Mesothelial cell of epicardium (in vitro differentiated cells): ENCODE results near the gene DPYSL4. TPM values are rescaled to one million over a fixed set of nuclear protein-coding genes. Genes with fewer than 3 reads are reported as not detected.

Experiments used
- DNase-seq, 2 experiments: peaks; one replicate each; pipeline ENCODE4 v3.0.0; 2021; ENCODE audit warnings: low spot score in 2 of 2; ENCODE audit not compliant: unreplicated experiment in 2 of 2
- H3K27ac Mint-ChIP-seq: 2 replicates; pipeline ENCODE4 v1.8.0; 2021; ENCODE audit warnings: mixed read lengths
- H3K27me3 Mint-ChIP-seq: 2 replicates; pipeline ENCODE4 v1.8.0; 2021; ENCODE audit warnings: low read depth, mixed read lengths
- H3K36me3 Mint-ChIP-seq: 2 replicates; pipeline ENCODE4 v1.8.0; 2021; ENCODE audit warnings: mixed read lengths
- H3K4me1 Mint-ChIP-seq: 2 replicates; pipeline ENCODE4 v1.8.0; 2021; ENCODE audit warnings: mixed read lengths
- H3K4me3 Mint-ChIP-seq: 2 replicates; pipeline ENCODE4 v1.8.0; 2021; ENCODE audit warnings: mild to moderate bottlenecking, moderate library complexity, mixed read lengths
- H3K9me3 Mint-ChIP-seq: 2 replicates; pipeline ENCODE4 v1.8.0; 2021; ENCODE audit warnings: mixed read lengths
- total RNA-seq: library from RNA; stranded (reverse); gene quantifications from 3 replicates; pipeline ENCODE4 v1.2.1, GENCODE V29; 2021
- TF ChIP-seq, protein P1 (sequence below): fragments of 200-600 bp; sonication (generic); IDR thresholded peaks from one replicate; pipeline ENCODE4 v1.5.0; 2021; ENCODE audit warnings: antibody characterized with exemption; ENCODE audit not compliant: unreplicated experiment

Gene DPYSL4
- total RNA-seq, 1 donor from 2014 or later, result 18.6 TPM

DNA sequence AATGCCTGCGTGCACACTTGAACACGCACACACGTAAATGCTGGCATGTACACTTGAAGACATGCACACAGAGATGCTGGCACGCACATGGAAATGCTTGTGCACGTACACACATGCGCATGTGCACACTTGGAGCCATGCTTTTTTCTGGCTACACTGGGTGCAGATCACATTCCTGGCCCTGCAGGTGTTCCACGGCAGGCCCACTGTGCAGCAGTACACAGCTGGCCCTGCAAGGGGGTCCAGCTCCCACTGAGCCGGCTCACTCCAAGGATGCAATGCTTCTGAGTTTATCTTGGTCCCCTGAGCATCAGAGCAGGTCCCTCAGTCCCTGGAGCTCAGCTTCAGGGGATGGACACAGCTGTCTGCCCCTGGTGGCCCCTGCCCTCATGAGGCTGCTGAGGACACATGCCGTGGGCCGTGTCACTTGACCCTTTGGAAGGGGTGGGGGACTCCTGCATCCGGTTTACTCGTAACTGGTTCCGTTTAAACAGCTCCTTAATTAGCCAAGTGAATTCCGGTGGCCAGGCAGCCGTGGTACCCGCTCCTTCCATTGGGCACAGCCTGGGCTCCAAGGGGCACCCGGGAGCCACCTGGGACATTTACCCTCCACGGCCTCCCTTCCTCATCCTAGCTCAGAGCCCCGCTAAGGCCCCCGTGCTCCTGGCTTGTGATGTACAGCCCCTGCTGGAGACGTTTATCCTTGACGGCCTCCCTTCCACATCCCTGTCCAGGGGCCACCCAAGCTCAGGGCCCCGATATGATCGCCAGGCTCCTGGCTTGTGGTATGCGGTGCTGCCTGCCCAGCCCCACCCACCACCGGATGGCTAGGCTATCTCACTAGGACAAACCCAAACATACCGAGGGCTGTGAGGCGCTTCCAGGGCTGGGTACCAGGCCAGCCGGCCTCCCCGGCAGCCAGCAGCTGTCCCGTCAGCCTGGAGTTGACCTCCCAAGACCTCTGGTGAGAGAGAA lies 39.5 kb upstream of the DPYSL4 start:
- no peaks in the 10 kb centered on the region for H3K4me1 Mint-ChIP-seq
- peaks cover 8% of the 10 kb centered on the region for H3K27me3 Mint-ChIP-seq
- H3K4me3 Mint-ChIP-seq, result no peak overlapping the region
- H3K27ac Mint-ChIP-seq, result no peak overlapping the region
- TF ChIP-seq, protein P1, sequence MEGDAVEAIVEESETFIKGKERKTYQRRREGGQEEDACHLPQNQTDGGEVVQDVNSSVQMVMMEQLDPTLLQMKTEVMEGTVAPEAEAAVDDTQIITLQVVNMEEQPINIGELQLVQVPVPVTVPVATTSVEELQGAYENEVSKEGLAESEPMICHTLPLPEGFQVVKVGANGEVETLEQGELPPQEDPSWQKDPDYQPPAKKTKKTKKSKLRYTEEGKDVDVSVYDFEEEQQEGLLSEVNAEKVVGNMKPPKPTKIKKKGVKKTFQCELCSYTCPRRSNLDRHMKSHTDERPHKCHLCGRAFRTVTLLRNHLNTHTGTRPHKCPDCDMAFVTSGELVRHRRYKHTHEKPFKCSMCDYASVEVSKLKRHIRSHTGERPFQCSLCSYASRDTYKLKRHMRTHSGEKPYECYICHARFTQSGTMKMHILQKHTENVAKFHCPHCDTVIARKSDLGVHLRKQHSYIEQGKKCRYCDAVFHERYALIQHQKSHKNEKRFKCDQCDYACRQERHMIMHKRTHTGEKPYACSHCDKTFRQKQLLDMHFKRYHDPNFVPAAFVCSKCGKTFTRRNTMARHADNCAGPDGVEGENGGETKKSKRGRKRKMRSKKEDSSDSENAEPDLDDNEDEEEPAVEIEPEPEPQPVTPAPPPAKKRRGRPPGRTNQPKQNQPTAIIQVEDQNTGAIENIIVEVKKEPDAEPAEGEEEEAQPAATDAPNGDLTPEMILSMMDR, result no peak
- DNase-seq, result peak in 1 of 2 experiments; percentile 14
- H3K36me3 Mint-ChIP-seq, result no peaks in the 10 kb centered on the region
- no peaks in the 10 kb centered on the region for H3K9me3 Mint-ChIP-seq

DNA sequence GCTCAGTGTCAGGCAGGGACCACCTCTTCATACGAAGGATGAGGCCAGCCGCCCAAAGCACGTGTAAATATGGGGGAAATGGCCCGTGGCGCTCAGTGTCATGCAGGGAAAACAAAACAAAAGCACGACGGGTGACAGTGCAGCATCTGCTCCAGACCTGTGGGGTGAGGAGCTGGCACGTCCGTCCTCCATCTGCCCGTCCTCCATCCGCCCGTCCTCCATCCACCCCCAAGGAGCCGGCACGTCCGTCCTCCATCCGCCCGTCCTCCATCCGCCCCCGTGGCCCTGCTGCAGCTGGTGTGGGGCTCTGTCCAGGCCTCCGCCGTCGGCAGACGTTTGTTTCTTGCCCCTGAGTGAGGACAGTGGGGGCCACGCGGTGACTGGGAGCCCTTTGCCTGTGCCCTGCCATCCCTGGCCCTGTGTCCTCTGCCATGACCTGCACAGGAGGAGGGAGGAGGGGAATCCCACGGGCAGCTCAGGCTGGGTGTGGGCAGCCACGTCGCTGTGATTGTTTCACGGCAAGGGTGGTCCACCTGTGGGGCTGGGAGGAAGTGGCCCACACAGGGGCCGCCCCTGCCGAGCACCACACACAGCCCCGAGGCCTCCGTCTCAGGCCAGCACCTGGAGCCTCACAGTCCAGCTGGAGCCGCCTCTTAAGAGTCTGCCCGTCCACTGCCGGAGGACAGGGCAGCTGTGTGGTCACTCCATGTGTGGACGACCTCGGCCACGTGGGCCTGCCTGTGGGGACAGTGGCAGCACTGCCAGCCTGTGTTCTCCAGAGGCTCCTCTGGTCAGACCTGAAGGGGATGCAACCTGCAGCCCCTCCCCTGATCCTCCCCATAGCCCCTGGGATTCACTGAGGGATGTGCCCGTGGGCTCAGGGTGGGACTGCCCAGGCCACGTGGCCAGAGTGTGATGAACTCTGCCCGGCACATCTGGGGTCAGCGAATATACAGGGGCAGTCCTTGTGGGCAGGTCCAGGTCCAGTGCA lies 38.2 kb upstream of the DPYSL4 start:
- no peaks in the 10 kb centered on the region for H3K4me1 Mint-ChIP-seq
- H3K4me3 Mint-ChIP-seq, result no peak overlapping the region
- TF ChIP-seq, protein P1, result no peak
- H3K36me3 Mint-ChIP-seq, result no peaks in the 10 kb centered on the region
- H3K27me3 Mint-ChIP-seq, result peaks cover 2% of the 10 kb centered on the region
- peak in 1 of 2 experiments; percentile 12 for DNase-seq
- no peaks in the 10 kb centered on the region for H3K9me3 Mint-ChIP-seq
- H3K27ac Mint-ChIP-seq, result no peak overlapping the region

DNA sequence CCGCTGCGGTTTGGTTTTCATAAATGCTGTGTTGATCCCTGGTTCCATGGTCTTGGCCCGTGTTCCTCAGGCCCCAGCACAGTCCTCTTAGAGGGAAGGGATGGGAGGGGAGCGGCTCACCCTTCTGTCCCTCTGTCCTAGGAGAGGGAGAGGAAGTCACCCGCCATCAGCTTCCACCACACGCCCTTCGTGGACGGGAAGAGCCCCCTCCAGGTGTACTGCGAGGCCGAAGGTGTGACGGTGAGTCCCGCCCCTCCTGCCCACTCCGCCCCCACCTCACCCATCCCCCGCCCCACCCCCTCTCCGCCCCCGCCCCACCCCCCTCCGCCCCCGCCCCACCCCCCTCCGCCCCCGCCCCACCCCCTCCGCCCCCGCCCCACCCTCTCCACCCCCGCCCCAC lies 37.5 kb upstream of the DPYSL4 start:
- TF ChIP-seq, protein P1, result no peak
- Mint-ChIP-seq H3K36me3 (no peaks in the 10 kb centered on the region), H3K27ac (no peak overlapping the region), H3K27me3 (no peaks in the 10 kb centered on the region), H3K9me3 (no peaks in the 10 kb centered on the region), H3K4me1 (no peaks in the 10 kb centered on the region), H3K4me3 (no peak overlapping the region)
- no peak for DNase-seq

DNA sequence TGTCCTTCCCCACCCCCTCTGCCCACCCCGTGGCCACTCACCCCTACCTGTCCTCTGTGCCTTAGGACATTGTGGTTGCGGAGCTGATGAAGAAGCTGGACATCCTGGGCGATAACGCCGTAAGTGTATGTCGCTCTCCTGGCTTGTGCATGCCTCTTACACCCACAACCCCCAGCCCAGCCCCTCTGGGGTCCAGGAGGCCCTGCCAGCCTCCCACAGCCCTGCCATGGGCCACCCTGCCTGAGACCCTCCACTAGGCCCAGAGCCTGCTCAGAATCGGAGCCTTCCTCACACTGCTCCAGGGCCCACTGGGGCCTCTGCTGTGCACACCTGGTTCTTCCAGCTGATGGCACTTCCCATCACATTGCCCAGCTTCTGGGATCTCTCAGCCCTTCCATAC lies 36.8 kb upstream of the DPYSL4 start:
- Mint-ChIP-seq H3K9me3 (no peaks in the 10 kb centered on the region), H3K36me3 (no peaks in the 10 kb centered on the region), H3K4me3 (no peak overlapping the region), H3K27ac (no peak overlapping the region), H3K4me1 (no peaks in the 10 kb centered on the region), H3K27me3 (no peaks in the 10 kb centered on the region)
- TF ChIP-seq, protein P1, result no peak
- DNase-seq, result peak in 1 of 2 experiments; percentile 12

DNA sequence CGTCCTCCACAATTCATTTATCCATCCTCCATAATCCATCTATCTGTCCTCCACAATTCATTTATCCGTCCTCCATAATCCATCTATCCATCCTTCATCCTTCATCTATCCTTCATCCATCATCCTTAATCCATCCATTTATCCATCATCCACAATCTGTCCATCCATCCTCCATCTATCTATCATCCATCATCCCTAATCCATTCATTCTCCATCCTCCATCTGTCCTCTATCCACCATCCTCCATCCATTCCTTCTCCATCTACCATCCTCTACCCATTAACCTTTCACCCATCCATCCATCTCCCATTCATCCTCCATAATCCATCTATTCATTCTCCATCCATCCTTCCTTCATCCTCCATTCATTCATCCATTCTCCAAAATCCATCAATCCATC lies 36.0 kb upstream of the DPYSL4 start:
- H3K4me1 Mint-ChIP-seq, result no peaks in the 10 kb centered on the region
- H3K4me3 Mint-ChIP-seq, result no peak overlapping the region
- no peak for DNase-seq
- H3K36me3 Mint-ChIP-seq, result no peaks in the 10 kb centered on the region
- TF ChIP-seq, protein P1, result no peak
- no peak overlapping the region for H3K27ac Mint-ChIP-seq
- H3K27me3 Mint-ChIP-seq, result no peaks in the 10 kb centered on the region
- no peaks in the 10 kb centered on the region for H3K9me3 Mint-ChIP-seq
